Kidney glomerular epithelial cell (primary cell): ENCODE measurements around the gene SORBS1.

Source experiments
- DNase-seq: peaks from one replicate; lab custom pipeline; 2025; lab: John Stamatoyannopoulos, UW

Gene SORBS1

GRCh38 chr10:95513941-95514392 is 47.2 kb downstream of the SORBS1 start:
- DNase-seq, result peak; percentile 91

- DNase-seq, result no peak
Observed at GRCh38 chr10:95513008-95513589, 48.1 kb downstream of the SORBS1 start.

GRCh38 chr10:95511314-95511713 is 49.9 kb downstream of the SORBS1 start:
- no peak for DNase-seq

- DNase-seq, result no peak
Observed at GRCh38 chr10:95509251-95509650, 51.9 kb downstream of the SORBS1 start.

- DNase-seq, result no peak
Observed at GRCh38 chr10:95508730-95509129, 52.4 kb downstream of the SORBS1 start.

- no peak for DNase-seq
Observed at GRCh38 chr10:95506056-95506737, 55.0 kb downstream of the SORBS1 start.

- no peak for DNase-seq
Observed at GRCh38 chr10:95505641-95506040, 55.5 kb downstream of the SORBS1 start.

GRCh38 chr10:95505084-95505610 is 56.0 kb downstream of the SORBS1 start:
- no peak for DNase-seq

- DNase-seq, result no peak
Observed at GRCh38 chr10:95504246-95504691, 56.9 kb downstream of the SORBS1 start.

- no peak for DNase-seq
Observed at GRCh38 chr10:95503526-95503925, 57.6 kb downstream of the SORBS1 start.

- DNase-seq, result no peak
Observed at GRCh38 chr10:95503001-95503400, 58.2 kb downstream of the SORBS1 start.

GRCh38 chr10:95502377-95502776 is 58.8 kb downstream of the SORBS1 start:
- no peak for DNase-seq

GRCh38 chr10:95501203-95502094 is 59.7 kb downstream of the SORBS1 start:
- no peak for DNase-seq

- no peak for DNase-seq
Observed at GRCh38 chr10:95500649-95501048, 60.5 kb downstream of the SORBS1 start.

- DNase-seq, result no peak
Observed at GRCh38 chr10:95500097-95500496, 61.1 kb downstream of the SORBS1 start.

- DNase-seq, result no peak
Observed at GRCh38 chr10:95499482-95499989, 61.6 kb downstream of the SORBS1 start.

GRCh38 chr10:95496951-95497350 is 64.2 kb downstream of the SORBS1 start:
- no peak for DNase-seq

- DNase-seq, result no peak
Observed at GRCh38 chr10:95496246-95496911, 64.8 kb downstream of the SORBS1 start.

GRCh38 chr10:95493862-95494261 is 67.3 kb downstream of the SORBS1 start:
- DNase-seq, result no peak

- DNase-seq, result no peak
Observed at GRCh38 chr10:95487994-95488393, 73.2 kb downstream of the SORBS1 start.

GRCh38 chr10:95485056-95485844 is 75.9 kb downstream of the SORBS1 start:
- DNase-seq, result peak; percentile 25
